Measurements from ENCODE around the gene GATAD2A. TPM values are rescaled to one million over a fixed set of nuclear protein-coding genes. Genes with fewer than 3 reads are reported as not detected.

The GATAD2A gene
- total RNA-seq, 1 experiment from 2014 or later: 189 TPM

DNA sequence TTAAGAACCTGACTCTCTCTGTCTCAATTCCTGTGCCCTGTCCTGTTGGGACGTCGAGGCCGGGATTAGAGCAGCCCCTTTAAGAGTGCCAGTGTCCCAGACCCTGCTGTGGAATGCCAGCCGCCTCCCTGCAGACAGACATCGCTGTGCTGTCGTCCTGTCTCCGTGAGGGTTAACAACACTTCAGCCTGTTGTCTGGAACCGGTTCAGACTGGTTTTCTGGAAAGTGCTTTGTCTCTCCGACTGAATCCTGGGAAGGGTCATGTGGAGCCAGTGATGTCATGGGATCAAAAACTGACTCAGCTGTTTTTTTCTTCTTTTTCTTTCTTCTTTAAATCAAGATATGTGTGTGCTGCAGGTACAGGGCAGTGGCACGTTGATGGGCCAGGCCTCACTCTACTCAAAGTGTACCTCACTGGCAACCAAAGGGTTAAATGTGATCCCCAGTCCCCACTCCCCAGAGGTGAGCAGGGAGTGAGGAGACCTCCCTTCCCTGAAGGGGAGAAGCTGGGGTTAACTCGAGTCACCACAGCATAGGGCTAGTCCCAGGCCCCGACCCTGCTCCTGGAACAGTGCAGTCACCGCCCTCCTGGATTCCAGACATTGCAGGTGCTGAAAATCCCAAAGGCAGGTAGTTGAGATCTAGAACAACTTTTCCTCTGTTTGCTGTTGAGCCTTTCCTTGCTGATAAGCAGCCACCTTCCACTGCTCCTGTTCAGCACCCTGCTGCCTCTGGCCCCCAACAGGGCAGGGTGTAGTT is 59.0 kb downstream of the GATAD2A start:
- peaks cover 29 to 33% of the 10 kb centered on the region in 2 experiments for H3K9me3 Mint-ChIP-seq
- H2BK5ac ChIP-seq (ENCODE audit: insufficient read length, low read length): peak overlapping the region; percentile 11
- H3K9ac ChIP-seq (ENCODE audit: extremely low read depth, insufficient read length, low read length): peak overlapping the region; percentile 5
- H3K56ac ChIP-seq (ENCODE audit: insufficient read length, low read depth, low read length): no peak overlapping the region
- H3T11ph ChIP-seq (ENCODE audit: low read length): no peak overlapping the region
- peaks cover 13% of the 10 kb centered on the region for H3K9me3 ChIP-seq (ENCODE audit: control insufficient read depth, low read depth, low read length)
- peak overlapping the region; percentile 30; the same call in 1 of the 2 replicates for H3K4ac ChIP-seq (ENCODE audit: low read depth, low read length)
- H2BK15ac ChIP-seq (ENCODE audit: low read depth, low read length): no peak overlapping the region
- no peak overlapping the region for H2AFZ ChIP-seq (ENCODE audit: low read length)
- H3K36me3 Mint-ChIP-seq (ENCODE audit: insufficient read depth in 1 of 3, low read depth in 3 of 3): peaks cover 40 to 50% (median 47%) of the 10 kb centered on the region in 3 experiments
- H3K27ac ChIP-seq (ENCODE audit: insufficient read length, low read depth, low read length): peak overlapping the region; percentile 10
- no peak overlapping the region for H2BK12ac ChIP-seq (ENCODE audit: insufficient read length, low read depth, low read length)
- H3K4me1 Mint-ChIP-seq: peaks cover 54 to 56% of the 10 kb centered on the region in 2 experiments
- H3K23ac ChIP-seq (ENCODE audit: insufficient read length, low read depth, low read length): no peak overlapping the region
- TF ChIP-seq, protein P1, sequence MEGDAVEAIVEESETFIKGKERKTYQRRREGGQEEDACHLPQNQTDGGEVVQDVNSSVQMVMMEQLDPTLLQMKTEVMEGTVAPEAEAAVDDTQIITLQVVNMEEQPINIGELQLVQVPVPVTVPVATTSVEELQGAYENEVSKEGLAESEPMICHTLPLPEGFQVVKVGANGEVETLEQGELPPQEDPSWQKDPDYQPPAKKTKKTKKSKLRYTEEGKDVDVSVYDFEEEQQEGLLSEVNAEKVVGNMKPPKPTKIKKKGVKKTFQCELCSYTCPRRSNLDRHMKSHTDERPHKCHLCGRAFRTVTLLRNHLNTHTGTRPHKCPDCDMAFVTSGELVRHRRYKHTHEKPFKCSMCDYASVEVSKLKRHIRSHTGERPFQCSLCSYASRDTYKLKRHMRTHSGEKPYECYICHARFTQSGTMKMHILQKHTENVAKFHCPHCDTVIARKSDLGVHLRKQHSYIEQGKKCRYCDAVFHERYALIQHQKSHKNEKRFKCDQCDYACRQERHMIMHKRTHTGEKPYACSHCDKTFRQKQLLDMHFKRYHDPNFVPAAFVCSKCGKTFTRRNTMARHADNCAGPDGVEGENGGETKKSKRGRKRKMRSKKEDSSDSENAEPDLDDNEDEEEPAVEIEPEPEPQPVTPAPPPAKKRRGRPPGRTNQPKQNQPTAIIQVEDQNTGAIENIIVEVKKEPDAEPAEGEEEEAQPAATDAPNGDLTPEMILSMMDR (conservative IDR thresholded peaks at IDR 0.05): no peak
- H4K20me1 ChIP-seq (ENCODE audit: control insufficient read depth, insufficient read depth, insufficient read length): peaks cover 2% of the 10 kb centered on the region
- H2BK120ac ChIP-seq (ENCODE audit: low read depth, low read length, poor library complexity, severe bottlenecking): peak overlapping the region; percentile 63
- no peaks in the 10 kb centered on the region for H3K23me2 ChIP-seq (ENCODE audit: insufficient read length, low read depth, low read length, poor library complexity, severe bottlenecking)
- H3K4me1 ChIP-seq (ENCODE audit: insufficient read depth, low read length): peaks cover 19% of the 10 kb centered on the region
- no peak overlapping the region for H4K8ac ChIP-seq (replicated peaks; ENCODE audit: insufficient read length, low read depth, low read length)
- H3K27ac Mint-ChIP-seq: peak overlapping the region; percentile 85 to 96 (median 96)
- H3K79me1 ChIP-seq (ENCODE audit: insufficient read depth, low read depth, low read length, poor library complexity, severe bottlenecking): peaks cover 3% of the 10 kb centered on the region
- H3K14ac ChIP-seq (ENCODE audit: insufficient read depth, low read length): peak overlapping the region; percentile 83; the same call in 1 of the 2 replicates
- H4K91ac ChIP-seq (ENCODE audit: insufficient read length, low read depth, low read length): peak overlapping the region; percentile 47
- no peak overlapping the region for H2BK20ac ChIP-seq (ENCODE audit: low read depth, low read length, poor library complexity, severe bottlenecking)
- H4K5ac ChIP-seq (ENCODE audit: insufficient read length, low read depth, low read length): peak overlapping the region; percentile 15
- DNase-seq: no peak
- no peaks in the 10 kb centered on the region for H3K27me3 ChIP-seq (ENCODE audit: insufficient read depth, low read length)
- peak overlapping the region in 1 of 2 experiments; percentile 53; a peak in 1 of 5 replicates for H3K4me3 Mint-ChIP-seq
- peak overlapping the region; percentile 23 for H2AK5ac ChIP-seq (ENCODE audit: insufficient read length, low read length)
- no CpG with 5 or more reads among the region's 13 CpGs for WGBS (ENCODE audit: extremely low coverage, insufficient read length, low lambda C conversion rate)
- peak overlapping the region; percentile 76 for H3K18ac ChIP-seq (ENCODE audit: insufficient read length, low read depth, low read length)
- H3K4me2 ChIP-seq (ENCODE audit: insufficient read depth, insufficient read length, low read length): no peak overlapping the region
- peaks cover 37% of the 10 kb centered on the region; the same call in 1 of the 2 replicates for H3K79me2 ChIP-seq (ENCODE audit: insufficient read depth, low read length)
- H3K27me3 Mint-ChIP-seq (ENCODE audit: low read depth): peaks cover 2% of the 10 kb centered on the region
